HG03460 (cell line): Measurements from ENCODE around the gene FBXO41.
"Not testable (repeated sequence)": the region's sequence is repeated elsewhere in the genome, so short reads cannot be mapped to it uniquely, and the experiment has no call there.

Experiments
- ATAC-seq: cut with Tn5 transposase; IDR thresholded peaks from one replicate; pipeline ENCODE4 v1.9.1; 2021; ENCODE audit not compliant: unreplicated experiment

The FBXO41 gene

GRCh38 chr2:73262691-73263429 lies 21.4 kb downstream of the FBXO41 start:
- ATAC-seq = not testable (repeated sequence)

GRCh38 chr2:73262108-73262651 lies 22.1 kb downstream of the FBXO41 start:
- ATAC-seq = no peak

- ATAC-seq = no peak
Measured at GRCh38 chr2:73260338-73260984, 23.8 kb downstream of the FBXO41 start.

- ATAC-seq = no peak
Measured at GRCh38 chr2:73259704-73260337, 24.5 kb downstream of the FBXO41 start.

GRCh38 chr2:73259276-73259675 lies 25.0 kb downstream of the FBXO41 start:
- no peak for ATAC-seq

GRCh38 chr2:73258913-73259215 lies 25.4 kb downstream of the FBXO41 start:
- no peak for ATAC-seq

- no peak for ATAC-seq
Measured at GRCh38 chr2:73258186-73258912, 25.9 kb downstream of the FBXO41 start.

GRCh38 chr2:73257425-73258125 lies 26.7 kb downstream of the FBXO41 start:
- ATAC-seq = no peak

GRCh38 chr2:73257021-73257420 lies 27.3 kb downstream of the FBXO41 start:
- ATAC-seq = no peak

GRCh38 chr2:73256618-73256922 lies 27.7 kb downstream of the FBXO41 start:
- ATAC-seq = no peak

GRCh38 chr2:73255907-73256617 lies 28.2 kb downstream of the FBXO41 start:
- ATAC-seq = no peak

GRCh38 chr2:73255007-73255644 lies 29.2 kb downstream of the FBXO41 start:
- no peak for ATAC-seq

- ATAC-seq = no peak
Measured at GRCh38 chr2:73254343-73255006, 29.8 kb downstream of the FBXO41 start.

- no peak for ATAC-seq
Measured at GRCh38 chr2:73253901-73254300, 30.4 kb downstream of the FBXO41 start.

GRCh38 chr2:73253400-73253799 lies 30.9 kb downstream of the FBXO41 start:
- ATAC-seq = no peak

GRCh38 chr2:73252238-73253027 lies 31.8 kb downstream of the FBXO41 start:
- ATAC-seq = no peak

- no peak for ATAC-seq
Measured at GRCh38 chr2:73250872-73251846, 33.1 kb downstream of the FBXO41 start.
